PC-3 (cell line): Measurements from ENCODE around the gene BEND5.

Experiments used
- CTCF ChIP-seq: fragments of 300-600 bp; sonication (generic); conservative IDR thresholded peaks from 2 replicates; pipeline ENCODE4 v1.5.1; 2017; ENCODE audit warnings: antibody characterized with exemption, low read depth, mild to moderate bottlenecking, low read length
- EZH2 ChIP-seq: fragments of 300-600 bp; sonication (generic); IDR thresholded peaks from one replicate; pipeline ENCODE4 v1.6.1; 2017; ENCODE audit warnings: antibody characterized with exemption, mild to moderate bottlenecking, low read length; ENCODE audit not compliant: unreplicated experiment

GRCh38 chr1:48773133-48773532, 3.6 kb downstream of the BEND5 start:
- TF ChIP-seq EZH2 (no peak), CTCF (no peak)
